Measurements from ENCODE around the gene ZNF536. TPM values are rescaled to one million over a fixed set of nuclear protein-coding genes. Genes with fewer than 3 reads are reported as not detected.
"Not testable (repeated sequence)": the region's sequence is repeated elsewhere in the genome, so short reads cannot be mapped to it uniquely, and the experiment has no call there.

Gene ZNF536
- total and polyA plus RNA-seq, 7 donors, result 0.01 to 0.94 (median 0.20) TPM; not detected in 1

DNA sequence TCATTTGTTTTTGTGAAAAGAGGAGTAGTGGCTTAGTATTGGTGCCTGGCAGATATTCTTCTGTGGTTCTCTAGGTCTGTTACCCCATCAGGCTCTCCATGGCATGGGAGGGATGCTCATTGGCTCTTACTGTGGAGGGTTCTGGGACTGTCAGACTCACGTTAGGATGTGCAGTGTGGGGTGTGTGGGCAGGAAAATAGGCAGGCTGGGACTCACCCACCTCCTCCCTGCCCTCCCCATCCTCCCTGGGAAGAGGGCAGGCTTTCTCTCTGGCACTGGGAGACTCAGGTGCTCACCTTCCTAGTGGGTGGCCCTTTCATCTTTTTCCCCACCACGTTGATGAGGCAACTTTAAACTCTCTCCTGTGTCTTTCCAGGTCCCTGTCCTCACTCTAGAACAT is 44.2 kb downstream of the ZNF536 start:
- Histone ChIP-seq H3K27ac (no peak overlapping the region), H3K27me3 (ENCODE audit: insufficient read depth in 3 of 3, low read length in 2 of 3) (no peaks in the 10 kb centered on the region), H3K4me3 (no peak overlapping the region), H3K4me1 (no peaks in the 10 kb centered on the region), H3K9me3 (no peaks in the 10 kb centered on the region), H3K36me3 (ENCODE audit: insufficient read depth in 1 of 2, low read depth in 1 of 2) (no peaks in the 10 kb centered on the region)
- 44 to 65% (median 45%) methylated on average over 2 of the region's 2 CpGs for WGBS, 3 donors
- ATAC-seq (no peak), DNase-seq (no peak)
- TF ChIP-seq, protein P1, sequence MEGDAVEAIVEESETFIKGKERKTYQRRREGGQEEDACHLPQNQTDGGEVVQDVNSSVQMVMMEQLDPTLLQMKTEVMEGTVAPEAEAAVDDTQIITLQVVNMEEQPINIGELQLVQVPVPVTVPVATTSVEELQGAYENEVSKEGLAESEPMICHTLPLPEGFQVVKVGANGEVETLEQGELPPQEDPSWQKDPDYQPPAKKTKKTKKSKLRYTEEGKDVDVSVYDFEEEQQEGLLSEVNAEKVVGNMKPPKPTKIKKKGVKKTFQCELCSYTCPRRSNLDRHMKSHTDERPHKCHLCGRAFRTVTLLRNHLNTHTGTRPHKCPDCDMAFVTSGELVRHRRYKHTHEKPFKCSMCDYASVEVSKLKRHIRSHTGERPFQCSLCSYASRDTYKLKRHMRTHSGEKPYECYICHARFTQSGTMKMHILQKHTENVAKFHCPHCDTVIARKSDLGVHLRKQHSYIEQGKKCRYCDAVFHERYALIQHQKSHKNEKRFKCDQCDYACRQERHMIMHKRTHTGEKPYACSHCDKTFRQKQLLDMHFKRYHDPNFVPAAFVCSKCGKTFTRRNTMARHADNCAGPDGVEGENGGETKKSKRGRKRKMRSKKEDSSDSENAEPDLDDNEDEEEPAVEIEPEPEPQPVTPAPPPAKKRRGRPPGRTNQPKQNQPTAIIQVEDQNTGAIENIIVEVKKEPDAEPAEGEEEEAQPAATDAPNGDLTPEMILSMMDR (IDR thresholded peaks at IDR 0.05), result no peak
- intact Hi-C loops (cut with DNase I), result no loop called here

DNA sequence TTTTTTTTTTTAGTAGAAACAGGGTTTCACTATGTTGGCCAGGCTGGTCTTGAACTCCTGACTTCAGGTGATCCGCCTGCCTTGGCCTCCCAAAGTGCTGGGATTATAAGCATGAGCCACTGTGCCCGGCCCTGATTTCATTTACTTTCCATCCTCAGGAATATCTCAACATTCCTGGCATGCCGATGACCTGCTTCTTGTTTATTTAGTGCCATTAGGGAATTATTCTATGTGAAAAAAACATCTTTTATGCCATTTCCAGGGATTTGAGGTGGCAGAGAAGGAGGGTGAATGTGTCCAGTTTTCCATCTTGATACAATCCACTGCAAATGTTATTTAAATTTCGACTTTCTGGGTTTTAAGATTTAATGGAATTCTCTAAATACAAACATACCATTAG is 45.0 kb downstream of the ZNF536 start:
- H3K4me1 ChIP-seq; H3K4me3 ChIP-seq; intact Hi-C loops (cut with DNase I); H3K9me3 ChIP-seq; H3K27ac ChIP-seq; H3K27me3 ChIP-seq (ENCODE audit: insufficient read depth in 3 of 3, low read length in 2 of 3); H3K36me3 ChIP-seq (ENCODE audit: insufficient read depth in 1 of 2, low read depth in 1 of 2); ATAC-seq; DNase-seq: not testable (repeated sequence)
- WGBS, 3 donors, result 74 to 76% (median 75%) methylated on average over 4 of the region's 4 CpGs

DNA sequence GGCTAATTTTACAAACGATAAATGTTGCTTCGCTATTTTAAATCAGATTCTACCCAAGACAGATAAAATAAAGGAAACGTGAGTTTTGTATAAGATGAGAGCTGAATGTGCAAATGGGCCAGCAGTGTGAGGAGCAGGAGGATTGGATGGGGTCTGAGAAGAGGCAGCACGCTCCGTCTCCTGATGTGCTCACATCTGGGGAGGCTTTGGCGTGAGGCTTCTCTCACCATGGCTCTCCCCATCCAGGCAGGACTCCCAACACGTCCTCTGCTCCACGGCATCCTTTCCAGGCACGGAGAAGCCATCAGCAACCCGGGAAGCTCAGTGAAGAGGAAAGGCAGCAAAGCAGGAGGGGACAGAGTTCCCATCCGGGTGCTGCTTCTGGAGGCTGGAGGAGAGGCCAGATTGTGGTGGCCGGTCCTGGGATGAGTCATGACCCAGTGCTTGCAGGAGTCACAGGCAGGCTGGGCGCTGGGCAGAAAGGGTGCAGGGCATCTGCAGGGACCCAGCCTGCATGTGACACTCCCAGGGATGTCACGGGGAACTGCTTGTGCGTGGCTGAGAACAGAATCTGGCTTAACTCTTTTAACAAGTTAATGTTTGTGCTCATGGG is 47.5 kb downstream of the ZNF536 start:
- Histone ChIP-seq H3K27ac (no peak overlapping the region), H3K4me1 (no peaks in the 10 kb centered on the region), H3K36me3 (ENCODE audit: insufficient read depth in 1 of 2, low read depth in 1 of 2) (no peaks in the 10 kb centered on the region), H3K9me3 (no peaks in the 10 kb centered on the region), H3K4me3 (no peak overlapping the region), H3K27me3 (ENCODE audit: insufficient read depth in 3 of 3, low read length in 2 of 3) (no peaks in the 10 kb centered on the region)
- intact Hi-C loops (cut with DNase I), result no loop called here
- WGBS, 3 donors, result 73 to 79% (median 76%) methylated on average over 15 of the region's 15 CpGs
- TF ChIP-seq, protein P1 (IDR thresholded peaks at IDR 0.05), result no peak
- no peak for ATAC-seq
- DNase-seq, result no peak

DNA sequence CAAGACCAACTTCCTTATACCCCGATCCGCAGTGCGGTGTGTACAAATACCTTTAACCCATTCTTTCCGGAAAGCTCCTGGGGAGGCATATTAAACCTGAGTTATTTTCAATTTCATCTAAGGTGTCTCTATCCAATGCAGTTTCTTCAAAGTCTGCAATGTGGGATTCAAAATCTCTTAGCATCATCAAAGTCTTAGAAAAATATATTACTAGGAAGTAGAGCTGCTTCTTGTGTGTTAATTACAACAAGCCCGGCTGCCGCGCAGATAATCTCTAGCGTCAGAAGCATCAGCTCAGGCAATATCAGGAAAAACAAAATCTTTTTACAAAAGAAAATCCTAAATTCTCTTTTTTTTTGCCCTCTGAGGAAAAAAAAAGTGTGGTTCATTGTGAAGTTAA is 48.1 kb downstream of the ZNF536 start:
- Histone ChIP-seq H3K27me3 (ENCODE audit: insufficient read depth in 3 of 3, low read length in 2 of 3) (no peaks in the 10 kb centered on the region), H3K4me3 (no peak overlapping the region), H3K4me1 (no peaks in the 10 kb centered on the region), H3K36me3 (ENCODE audit: insufficient read depth in 1 of 2, low read depth in 1 of 2) (no peaks in the 10 kb centered on the region), H3K27ac (no peak overlapping the region), H3K9me3 (no peaks in the 10 kb centered on the region)
- WGBS, 3 donors, result 89 to 91% (median 90%) methylated on average over 8 of the region's 8 CpGs
- DNase-seq (no peak), ATAC-seq (no peak)
- TF ChIP-seq, protein P1 (IDR thresholded peaks at IDR 0.05), result no peak
- intact Hi-C loops (cut with DNase I), result no loop called here

DNA sequence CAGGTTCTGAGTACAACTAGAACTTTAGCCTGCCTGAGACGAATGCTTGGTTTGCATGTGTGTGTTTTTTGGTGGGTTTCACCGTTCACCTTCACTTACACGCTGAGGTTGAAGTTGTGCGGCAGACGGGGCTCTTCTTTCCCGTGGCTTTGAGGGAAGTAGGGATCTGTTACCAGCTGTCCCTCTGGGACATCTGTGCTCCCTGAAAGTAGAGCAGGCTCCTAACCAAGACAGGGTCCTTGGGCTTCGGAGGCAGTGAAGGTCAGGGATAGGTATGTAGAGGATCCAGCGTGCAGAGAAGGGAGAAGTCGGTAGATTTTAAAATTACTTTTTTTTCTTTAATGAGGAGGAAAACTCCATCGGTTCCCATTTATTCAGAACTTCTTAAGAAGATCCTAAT is 48.7 kb downstream of the ZNF536 start:
- no peak for ATAC-seq
- H3K27me3 ChIP-seq (ENCODE audit: insufficient read depth in 3 of 3, low read length in 2 of 3), result no peaks in the 10 kb centered on the region
- TF ChIP-seq, protein P1 (IDR thresholded peaks at IDR 0.05), result no peak
- H3K4me1 ChIP-seq, result no peaks in the 10 kb centered on the region
- H3K4me3 ChIP-seq, result no peak overlapping the region
- H3K9me3 ChIP-seq, result no peaks in the 10 kb centered on the region
- DNase-seq, result no peak
- intact Hi-C loops (cut with DNase I), result no loop called here
- H3K36me3 ChIP-seq (ENCODE audit: insufficient read depth in 1 of 2, low read depth in 1 of 2), result no peaks in the 10 kb centered on the region
- H3K27ac ChIP-seq, result no peak overlapping the region
- WGBS, 3 donors, result 83 to 87% (median 87%) methylated on average over 10 of the region's 10 CpGs
